Stomach (tissue), 4 donors: Measurements from ENCODE around the gene IFNAR1.

Experiments
- CTCF ChIP-seq, 7 experiments: fragments of 450-650 bp in 4 of 7; fragments of 200-600 bp in 3 of 7; sonication (generic) in 3 of 7; IDR thresholded peaks; one replicate each; pipeline ENCODE4 v1.5.1; 2016 to 2019; ENCODE audit warnings: antibody characterized with exemption in 7 of 7, control low read depth in 2 of 7, mild to moderate bottlenecking in 1 of 7
- POLR2A ChIP-seq, 4 donors: fragments of 450-650 bp; IDR thresholded peaks; one replicate each; pipeline ENCODE4 v1.6.1; 2016; ENCODE audit warnings: antibody characterized with exemption in 4 of 4, control low read depth in 2 of 4, mild to moderate bottlenecking in 1 of 4, moderate library complexity in 1 of 4
- POLR2AphosphoS5 ChIP-seq, 3 donors: sonication (generic); formaldehyde crosslinking; IDR thresholded peaks; one replicate each; pipeline ENCODE4 v1.6.1; 2016; ENCODE audit warnings: antibody characterized with exemption in 3 of 3

GRCh38 chr21:33339135-33339534 is 14.4 kb downstream of the IFNAR1 start:
- no peak for TF ChIP-seq POLR2A (IDR thresholded peaks at IDR 0.05)
- no peak for TF ChIP-seq CTCF (IDR thresholded peaks at IDR 0.05)
- no peak for TF ChIP-seq POLR2AphosphoS5 (IDR thresholded peaks at IDR 0.05)
